ENCODE data around the gene ATP6AP2. TPM values are rescaled to one million over a fixed set of nuclear protein-coding genes. Genes with fewer than 3 reads are reported as not detected.
"Not testable (repeated sequence)": the region's sequence is repeated elsewhere in the genome, so short reads cannot be mapped to it uniquely, and the experiment has no call there.

Gene ATP6AP2
- total RNA-seq, 1 donor: 113 TPM

DNA sequence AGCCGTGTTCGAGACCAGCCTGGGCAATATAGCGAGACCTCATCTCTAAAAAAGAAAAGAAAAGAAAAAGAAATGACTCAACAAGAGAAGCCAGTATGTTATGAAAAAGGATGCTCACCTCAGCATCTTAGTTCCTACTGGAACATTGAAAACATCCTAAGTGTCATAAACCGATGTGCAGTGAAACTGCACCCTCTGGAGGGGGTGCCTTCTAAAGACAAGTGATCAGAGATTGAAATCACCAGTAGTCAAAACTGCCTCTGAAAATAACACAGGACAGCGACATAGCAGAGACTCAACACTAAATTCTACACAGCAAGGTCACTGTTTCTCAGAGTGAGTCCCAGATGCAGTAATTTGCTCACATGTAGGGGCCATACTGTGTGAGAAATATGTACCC lies 28.0 kb upstream of the ATP6AP2 start:
- DNase-seq (ENCODE audit: low read depth): no peak
- TF ChIP-seq CTCF (IDR thresholded peaks at IDR 0.05; ENCODE audit: insufficient read depth, low read length): no peak
- no peak overlapping the region for H3K4me3 ChIP-seq (ENCODE audit: low read depth, low read length)

- no peak for TF ChIP-seq CTCF (IDR thresholded peaks at IDR 0.05; ENCODE audit: insufficient read depth, low read length)
- no peak overlapping the region for H3K4me3 ChIP-seq (ENCODE audit: low read depth, low read length)
- DNase-seq (ENCODE audit: low read depth): no peak
Measured at GRCh38 chrX:40558590-40558989, 22.2 kb upstream of the ATP6AP2 start.

DNA sequence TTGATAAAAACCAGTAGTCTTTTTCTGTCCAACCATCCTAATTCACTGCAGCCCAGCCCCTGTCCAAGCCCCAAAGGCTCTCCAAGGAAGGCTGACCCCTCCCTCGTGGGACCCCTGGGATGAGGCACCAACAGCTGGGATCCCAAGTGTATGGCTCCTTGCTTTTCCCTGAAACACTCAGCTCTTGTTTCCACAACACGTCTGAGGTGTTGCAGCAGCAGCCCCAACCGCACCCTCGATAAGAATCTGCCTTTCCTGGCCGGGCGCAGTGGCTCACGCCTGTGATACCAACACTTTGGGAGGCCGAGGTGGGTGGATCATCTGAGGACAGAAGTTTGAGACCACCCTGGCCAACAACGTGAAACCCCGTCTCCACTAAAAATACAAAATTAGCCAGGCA lies 17.0 kb upstream of the ATP6AP2 start:
- TF ChIP-seq CTCF (IDR thresholded peaks at IDR 0.05; ENCODE audit: insufficient read depth, low read length): no peak
- DNase-seq (ENCODE audit: low read depth): no peak
- no peak overlapping the region for H3K4me3 ChIP-seq (ENCODE audit: low read depth, low read length)

DNA sequence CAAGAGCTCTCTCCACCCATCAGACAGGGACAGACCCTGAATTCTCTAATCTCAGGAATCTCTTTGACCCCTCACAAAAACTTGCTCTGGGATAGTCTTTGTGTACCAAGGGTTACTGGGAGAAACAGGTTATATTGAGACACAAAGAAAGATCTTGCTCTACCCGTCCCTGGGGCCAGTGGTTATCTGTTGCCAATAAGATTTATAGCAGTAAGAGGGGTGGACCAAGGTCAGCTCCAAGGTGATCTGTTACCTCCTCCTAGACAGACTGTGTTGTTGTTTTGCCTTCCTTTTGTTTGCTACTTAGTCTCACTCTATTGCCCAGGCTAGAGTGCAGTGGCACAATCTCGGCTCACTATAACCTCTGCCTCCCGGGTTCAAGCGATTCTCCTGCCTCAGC lies 16.3 kb upstream of the ATP6AP2 start:
- TF ChIP-seq CTCF (IDR thresholded peaks at IDR 0.05; ENCODE audit: insufficient read depth, low read length): no peak
- no peak overlapping the region for H3K4me3 ChIP-seq (ENCODE audit: low read depth, low read length)
- DNase-seq (ENCODE audit: low read depth): no peak

DNA sequence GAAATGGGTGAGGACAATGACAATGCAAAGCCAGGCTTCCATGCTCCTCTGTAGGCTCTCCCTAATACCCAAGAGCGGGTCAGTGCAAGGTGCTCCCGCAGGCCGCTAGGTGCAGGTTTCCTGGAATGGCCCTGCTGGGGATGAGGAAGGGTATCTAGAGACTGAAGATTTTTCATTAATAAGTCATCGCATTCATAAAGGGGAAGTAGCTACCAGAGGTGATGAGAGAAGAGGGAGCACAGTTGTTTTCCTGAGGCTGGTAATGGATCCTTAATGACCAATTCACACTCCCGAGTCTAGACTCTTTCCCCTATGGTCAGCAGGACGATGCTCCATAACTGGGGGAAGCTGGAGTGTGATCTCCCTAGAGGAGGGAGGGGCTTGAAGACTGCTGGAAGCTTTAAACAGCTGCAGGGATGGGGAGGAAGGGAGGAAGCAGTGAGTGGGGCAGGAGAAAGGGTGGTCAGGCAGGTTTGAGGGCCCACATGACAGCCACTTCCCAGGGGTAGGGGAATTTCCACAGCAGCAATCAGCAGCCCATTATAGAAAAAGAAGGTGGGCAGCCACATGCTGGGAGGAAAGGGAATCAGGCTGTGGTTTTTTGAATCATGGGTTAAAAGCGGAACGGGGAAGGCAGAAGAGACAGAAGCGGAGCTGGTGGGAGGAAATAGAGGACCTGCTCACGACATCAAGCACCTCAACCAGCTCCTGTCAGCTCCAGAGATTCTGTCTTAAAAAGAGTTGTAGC lies 10.2 kb upstream of the ATP6AP2 start:
- no peak for DNase-seq (ENCODE audit: low read depth)
- no peak for TF ChIP-seq CTCF (IDR thresholded peaks at IDR 0.05; ENCODE audit: insufficient read depth, low read length)
- H3K4me3 ChIP-seq (ENCODE audit: low read depth, low read length): no peak overlapping the region

DNA sequence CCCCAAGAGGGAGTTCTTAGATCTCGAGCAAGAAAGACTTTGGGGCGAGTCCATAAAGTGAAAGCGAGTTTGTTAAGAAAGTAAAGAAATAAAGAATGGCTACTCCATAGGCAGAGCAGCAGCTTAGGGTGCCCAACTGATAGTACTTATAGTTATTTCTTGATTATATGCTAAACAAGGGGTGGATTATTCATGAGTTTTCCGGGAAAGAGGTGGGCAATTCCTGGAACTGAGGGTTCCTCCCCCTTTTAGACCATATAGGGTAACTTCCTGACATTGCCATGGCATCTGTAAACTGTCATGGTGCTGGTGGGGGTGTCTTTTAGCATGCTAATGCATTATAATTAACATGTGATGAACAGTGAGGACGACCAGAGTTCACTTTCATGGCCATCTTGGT lies 9.6 kb upstream of the ATP6AP2 start:
- not testable (repeated sequence) for DNase-seq (ENCODE audit: low read depth); H3K4me3 ChIP-seq (ENCODE audit: low read depth, low read length)

DNA sequence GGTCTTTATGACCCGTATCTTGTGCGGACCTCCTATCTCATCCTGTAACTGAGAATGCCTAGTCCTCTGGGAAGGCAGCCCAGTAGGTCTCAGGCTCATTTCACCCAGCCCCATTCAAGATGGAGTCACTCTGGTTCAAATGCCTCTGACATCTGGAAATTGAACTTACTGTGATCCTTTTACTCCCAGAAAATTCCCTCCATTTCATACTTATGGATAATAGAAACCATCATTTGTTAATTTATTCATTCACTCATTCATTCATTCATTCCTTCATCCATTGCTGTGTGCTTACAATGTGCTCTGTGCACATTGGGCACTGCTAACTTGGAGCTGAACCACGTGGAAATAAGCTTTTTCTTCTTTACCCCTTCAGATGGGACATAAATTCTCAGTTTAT lies 9.2 kb upstream of the ATP6AP2 start:
- no peak overlapping the region for H3K4me3 ChIP-seq (ENCODE audit: low read depth, low read length)
- TF ChIP-seq CTCF (IDR thresholded peaks at IDR 0.05; ENCODE audit: insufficient read depth, low read length): no peak
- DNase-seq (ENCODE audit: low read depth): no peak

Data from fibroblast of the aortic adventitia (primary cell).